Neuronal stem cell (in vitro differentiated cells): ENCODE measurements around the gene TRAP1.

Experiments used
- DNase-seq: peaks from one replicate; pipeline ENCODE4 v3.0.0-alpha.2; 2013; ENCODE audit warnings: low spot score
- H2AFZ ChIP-seq: one replicate; pipeline ENCODE4 v1.6.1; 2013; ENCODE audit warnings: mild to moderate bottlenecking, low read length, inconsistent platforms
- H2AK5ac ChIP-seq: 2 replicates; pipeline ENCODE4 v1.6.1; 2013; ENCODE audit warnings: low read depth, mild to moderate bottlenecking, inconsistent platforms, low read length, moderate library complexity, mixed read lengths
- H2BK120ac ChIP-seq: 2 replicates; pipeline ENCODE4 v1.6.1; 2013; ENCODE audit warnings: low read depth, mild to moderate bottlenecking, inconsistent platforms, low read length, moderate library complexity, mixed read lengths
- H2BK12ac ChIP-seq: one replicate; pipeline ENCODE4 v1.6.1; 2013; ENCODE audit warnings: low read length, inconsistent platforms
- H2BK15ac ChIP-seq: 2 replicates; pipeline ENCODE4 v1.6.1; 2013; ENCODE audit warnings: mild to moderate bottlenecking, low read length, inconsistent platforms, mixed read lengths
- H2BK5ac ChIP-seq: one replicate; pipeline ENCODE4 v1.6.1; 2013; ENCODE audit warnings: inconsistent platforms, mild to moderate bottlenecking, low read length, moderate library complexity
- H3K14ac ChIP-seq: one replicate; pipeline ENCODE4 v1.6.1; 2013; ENCODE audit warnings: low read length, inconsistent platforms
- H3K18ac ChIP-seq: 2 replicates; pipeline ENCODE4 v1.6.1; 2013; ENCODE audit warnings: low read length, inconsistent platforms
- H3K23ac ChIP-seq: 2 replicates; pipeline ENCODE4 v1.6.1; 2013; ENCODE audit warnings: low read depth, mild to moderate bottlenecking, mixed read lengths, low read length, inconsistent platforms; ENCODE audit not compliant: poor library complexity
- H3K27ac ChIP-seq: replicated peaks from 3 replicates; pipeline ENCODE4 v1.5.1; 2013; ENCODE audit warnings: low read length, inconsistent platforms
- H3K27me3 ChIP-seq, 3 experiments: 2 replicates each; pipeline ENCODE4 v1.6.1; 2013; ENCODE audit warnings: low read length in 3 of 3, mild to moderate bottlenecking in 2 of 3, inconsistent platforms in 1 of 3, low read depth in 1 of 3, mixed read lengths in 1 of 3, moderate library complexity in 1 of 3; ENCODE audit not compliant: control insufficient read depth in 3 of 3, insufficient read depth in 3 of 3
- H3K36me3 ChIP-seq, 2 donors: replicated peaks in 1 of 2; 2 replicates each; pipeline ENCODE4 v1.6.1; 2013; ENCODE audit warnings: low read length in 2 of 2; ENCODE audit not compliant: control insufficient read depth in 2 of 2, insufficient read depth in 2 of 2
- H3K4ac ChIP-seq: 2 replicates; pipeline ENCODE4 v1.6.1; 2013; ENCODE audit warnings: inconsistent platforms, mild to moderate bottlenecking, low read length, moderate library complexity
- H3K4me1 ChIP-seq, 2 donors: 1 replicate in 1 of 2; 2 replicates in 1 of 2; pipeline ENCODE4 v1.6.1; 2013; ENCODE audit warnings: low read length in 2 of 2, low read depth in 1 of 2; ENCODE audit not compliant: control insufficient read depth in 2 of 2, insufficient read depth in 1 of 2
- H3K4me2 ChIP-seq: one replicate; pipeline ENCODE4 v1.6.1; 2013; ENCODE audit warnings: mild to moderate bottlenecking, low read length, inconsistent platforms; ENCODE audit not compliant: insufficient read depth, poor library complexity, severe bottlenecking
- H3K4me3 ChIP-seq, 2 donors: 2 replicates each; pipeline ENCODE4 v1.5.1; 2013; ENCODE audit warnings: low read length in 2 of 2, mild to moderate bottlenecking in 2 of 2, inconsistent platforms in 1 of 2, moderate library complexity in 1 of 2
- H3K79me1 ChIP-seq: one replicate; pipeline ENCODE4 v1.6.1; 2013; ENCODE audit warnings: low read depth, mild to moderate bottlenecking, inconsistent platforms, low read length, moderate library complexity
- H3K9ac ChIP-seq: one replicate; pipeline ENCODE4 v1.6.1; 2013; ENCODE audit warnings: mild to moderate bottlenecking, low read depth, low read length, inconsistent platforms; ENCODE audit not compliant: poor library complexity
- H3K9me3 ChIP-seq, 2 donors: replicated peaks in 1 of 2; 2 replicates each; pipeline versions ENCODE3 to v1.6.1; 2013; ENCODE audit warnings: low read length in 2 of 2, mild to moderate bottlenecking in 2 of 2, inconsistent platforms in 1 of 2, low read depth in 1 of 2, mixed read lengths in 1 of 2, moderate library complexity in 1 of 2; ENCODE audit not compliant: control insufficient read depth in 2 of 2, insufficient read depth in 1 of 2
- H4K8ac ChIP-seq: one replicate; pipeline ENCODE4 v1.6.1; 2013; ENCODE audit warnings: low read depth, mild to moderate bottlenecking, inconsistent platforms, low read length, moderate library complexity
- H4K91ac ChIP-seq: one replicate; pipeline ENCODE4 v1.6.1; 2013; ENCODE audit warnings: low read length, low read depth, mild to moderate bottlenecking, inconsistent platforms; ENCODE audit not compliant: poor library complexity
- WGBS, 2 donors: extraction: QIAGEN DNeasy Blood & Tissue Kit; methylation state at CpG; one replicate each; pipeline ENCODE4 v1.1.7; 2013; ENCODE audit warnings: missing lambda C conversion rate in 2 of 2, mixed read lengths in 1 of 2; ENCODE audit not compliant: insufficient read length in 2 of 2, insufficient replicate concordance in 1 of 2; ENCODE audit errors: extremely low coverage in 2 of 2; 5-methylcytosine and 5-hydroxymethylcytosine counted together

Gene TRAP1

GRCh38 chr16:3706253-3707012, 10.9 kb downstream of the TRAP1 start:
- Histone ChIP-seq H2AFZ (no peak overlapping the region), H3K14ac (peak overlapping the region; percentile 56), H3K27ac (no peak overlapping the region), H2BK120ac (no peak overlapping the region), H3K4ac (no peak overlapping the region), H3K4me1 (no peaks in the 10 kb centered on the region), H3K4me2 (no peak overlapping the region), H3K9me3 (no peaks in the 10 kb centered on the region), H2BK12ac (no peak overlapping the region), H3K36me3 (peaks cover 1 to 40% of the 10 kb centered on the region in 2 donors), H4K8ac (no peak overlapping the region), H2BK5ac (no peak overlapping the region), H2AK5ac (no peak overlapping the region), H3K23ac (no peak overlapping the region), H3K18ac (no peak overlapping the region), H3K4me3 (no peak overlapping the region), H3K79me1 (peaks cover 9% of the 10 kb centered on the region), H3K9ac (no peak overlapping the region), H4K91ac (no peak overlapping the region), H3K27me3 (no peaks in the 10 kb centered on the region), H2BK15ac (no peak overlapping the region)
- DNase-seq, result no peak
- no CpG with 5 or more reads among the region's 10 CpGs for WGBS, 2 donors

DNA sequence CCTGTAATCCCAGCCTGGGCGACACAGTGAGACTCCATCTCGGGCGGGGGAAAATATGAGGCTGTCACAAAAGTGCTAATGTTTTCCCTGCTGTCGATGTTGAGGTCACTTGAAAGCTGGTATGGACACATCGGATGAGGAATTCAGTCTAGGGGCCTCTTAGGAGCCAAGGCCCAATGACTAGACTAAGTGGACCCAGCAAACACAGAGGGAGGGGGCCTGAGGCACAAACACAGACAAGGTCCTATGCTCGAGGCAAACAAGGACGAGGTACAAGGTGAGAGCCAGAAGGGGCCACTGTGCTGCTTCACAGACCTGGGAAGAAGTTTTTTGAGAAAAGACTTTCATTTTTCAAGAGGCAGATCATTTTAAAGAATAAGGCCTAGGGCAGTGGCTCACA, 15.2 kb downstream of the TRAP1 start:
- Histone ChIP-seq H3K4ac (no peak overlapping the region), H2BK12ac (no peak overlapping the region), H2BK120ac (no peak overlapping the region), H2BK5ac (no peak overlapping the region), H2BK15ac (no peak overlapping the region), H3K9ac (no peak overlapping the region), H3K14ac (no peak overlapping the region), H3K4me3 (no peak overlapping the region), H3K18ac (no peak overlapping the region), H3K36me3 (peaks cover 1 to 29% of the 10 kb centered on the region in 2 donors), H3K4me2 (no peak overlapping the region), H2AK5ac (no peak overlapping the region), H3K9me3 (no peaks in the 10 kb centered on the region), H3K27ac (no peak overlapping the region), H3K27me3 (no peaks in the 10 kb centered on the region), H3K4me1 (no peaks in the 10 kb centered on the region), H4K91ac (no peak overlapping the region), H3K23ac (no peak overlapping the region), H4K8ac (no peak overlapping the region), H3K79me1 (peaks cover 4% of the 10 kb centered on the region), H2AFZ (no peak overlapping the region)
- no CpG with 5 or more reads among the region's 7 CpGs for WGBS, 2 donors
- DNase-seq, result no peak

DNA sequence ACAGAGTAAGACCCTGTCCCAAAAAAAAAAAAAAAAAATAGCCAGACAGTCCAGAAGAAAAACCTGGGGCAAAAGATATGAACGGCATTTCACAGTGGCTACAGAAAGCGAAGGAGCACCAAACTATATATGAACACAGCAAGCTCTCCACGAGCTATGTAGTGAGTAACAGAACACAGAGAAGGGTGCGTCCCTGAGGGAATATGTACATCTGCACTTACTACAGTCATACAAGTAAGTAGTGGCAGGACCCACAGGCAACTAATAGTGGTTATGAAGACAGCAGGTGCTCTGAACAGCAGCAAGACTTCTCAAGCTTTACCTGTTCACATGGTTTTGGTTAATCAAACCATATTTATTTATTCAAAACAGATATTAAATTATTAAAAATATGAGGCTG, 15.8 kb downstream of the TRAP1 start:
- Histone ChIP-seq H2BK5ac (no peak overlapping the region), H2BK12ac (no peak overlapping the region), H3K79me1 (peaks cover 4% of the 10 kb centered on the region), H3K27me3 (no peaks in the 10 kb centered on the region), H3K23ac (no peak overlapping the region), H2AK5ac (no peak overlapping the region), H3K9me3 (no peaks in the 10 kb centered on the region), H3K18ac (no peak overlapping the region), H4K91ac (no peak overlapping the region), H3K4me3 (no peak overlapping the region), H3K4me1 (no peaks in the 10 kb centered on the region), H3K4me2 (no peak overlapping the region), H2BK15ac (no peak overlapping the region), H3K4ac (no peak overlapping the region), H3K9ac (no peak overlapping the region), H3K27ac (no peak overlapping the region), H2AFZ (no peak overlapping the region), H2BK120ac (no peak overlapping the region), H4K8ac (no peak overlapping the region), H3K14ac (no peak overlapping the region), H3K36me3 (peaks cover 3 to 25% of the 10 kb centered on the region in 2 donors)
- DNase-seq, result no peak
- no CpG with 5 or more reads among the region's 4 CpGs for WGBS, 2 donors

- H3K9me3 ChIP-seq, result no peaks in the 10 kb centered on the region
- H3K4me3 ChIP-seq, result peak overlapping the region in 1 of 2 donors; percentile 67
- H3K14ac ChIP-seq, result no peak overlapping the region
- H3K23ac ChIP-seq, result no peak overlapping the region
- no peak for DNase-seq
- no peak overlapping the region for H2AFZ ChIP-seq
- H2AK5ac ChIP-seq, result no peak overlapping the region
- no peak overlapping the region for H2BK12ac ChIP-seq
- H3K36me3 ChIP-seq, result peaks cover 3 to 44% of the 10 kb centered on the region in 2 donors
- H2BK5ac ChIP-seq, result no peak overlapping the region
- H3K27ac ChIP-seq, result no peak overlapping the region
- no peaks in the 10 kb centered on the region for H3K4me1 ChIP-seq
- no peak overlapping the region for H2BK120ac ChIP-seq
- H3K9ac ChIP-seq, result no peak overlapping the region
- no peak overlapping the region for H4K91ac ChIP-seq
- no CpG with 5 or more reads among the region's 4 CpGs for WGBS, 2 donors
- no peaks in the 10 kb centered on the region for H3K27me3 ChIP-seq
- no peak overlapping the region for H4K8ac ChIP-seq
- H3K79me1 ChIP-seq, result peaks cover 3% of the 10 kb centered on the region
- no peak overlapping the region for H3K4ac ChIP-seq
- no peak overlapping the region for H3K4me2 ChIP-seq
- H2BK15ac ChIP-seq, result no peak overlapping the region
- H3K18ac ChIP-seq, result no peak overlapping the region
These were observed 18.4 kb downstream of the TRAP1 start for GRCh38 chr16:3698941-3699340.
